HL-60/S4 (cell line): ENCODE data around the gene RMDN2.
"Not testable (repeated sequence)": the region's sequence is repeated elsewhere in the genome, so short reads cannot be mapped to it uniquely, and the experiment has no call there.

Source experiments
- in situ Hi-C: fragments of 300-500 bp; cut with MboI; formaldehyde crosslinking; loops from 2 replicates; pipeline ENCODE4 v1.14.3; 2022; ENCODE audit warnings: low sequenced_read_pairs

RMDN2 gene

DNA sequence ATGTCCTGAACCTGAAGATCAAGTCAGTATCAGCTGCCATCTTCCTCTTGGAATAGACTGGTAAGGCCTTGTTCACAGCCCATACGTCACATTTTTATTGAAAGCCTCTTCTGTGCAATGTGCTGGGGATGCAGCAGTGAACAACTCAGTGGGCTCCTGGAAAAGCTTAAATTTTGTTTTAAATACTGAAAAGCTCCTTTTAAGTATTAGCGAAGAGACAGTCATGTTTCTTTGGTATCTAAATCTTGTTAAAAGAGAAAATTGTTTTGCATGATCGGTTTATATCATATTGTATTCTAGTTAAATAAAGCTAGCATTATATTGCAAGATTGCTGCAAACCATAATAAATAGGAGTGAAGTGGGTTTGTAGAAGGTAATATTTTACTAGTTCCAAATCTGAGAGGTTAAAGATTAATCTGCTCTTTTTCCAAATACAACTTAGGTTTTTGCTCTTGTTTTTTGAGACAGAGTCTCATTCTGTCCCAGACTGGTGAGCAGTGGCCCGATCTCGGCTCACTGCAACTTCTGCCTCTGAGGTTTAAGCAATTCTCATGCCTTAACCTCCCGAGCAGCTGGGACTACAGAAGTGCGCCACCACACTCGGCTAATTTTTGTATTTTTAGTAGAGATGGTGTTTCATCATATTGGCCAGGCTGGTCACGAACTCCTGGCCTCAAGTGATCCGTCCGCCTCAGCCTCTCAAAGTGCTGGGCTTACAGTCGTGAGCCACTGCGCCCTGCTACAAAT is 1.6 kb upstream of the RMDN2 start:
- in situ Hi-C loops: no loop called here

DNA sequence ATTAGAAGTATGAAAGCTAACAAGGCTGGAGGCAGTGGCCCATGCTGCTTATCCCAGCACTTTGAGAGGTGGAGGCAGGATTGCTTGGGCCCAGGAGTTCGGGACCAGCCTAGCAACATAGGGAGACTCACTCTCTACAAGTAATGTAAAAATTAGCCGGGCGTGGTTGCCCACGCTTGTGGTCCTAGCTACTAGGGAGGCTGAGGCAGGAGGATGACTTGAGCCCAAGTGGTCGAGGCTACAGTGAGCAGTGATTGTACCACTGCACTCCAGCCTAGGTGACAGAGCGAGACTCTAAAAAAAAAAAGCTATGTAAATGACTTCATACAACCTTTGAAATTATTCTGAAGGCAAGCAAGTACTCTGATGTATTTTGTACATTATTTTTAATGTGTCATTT is 1.5 kb downstream of the RMDN2 start:
- in situ Hi-C loops: no loop called here

DNA sequence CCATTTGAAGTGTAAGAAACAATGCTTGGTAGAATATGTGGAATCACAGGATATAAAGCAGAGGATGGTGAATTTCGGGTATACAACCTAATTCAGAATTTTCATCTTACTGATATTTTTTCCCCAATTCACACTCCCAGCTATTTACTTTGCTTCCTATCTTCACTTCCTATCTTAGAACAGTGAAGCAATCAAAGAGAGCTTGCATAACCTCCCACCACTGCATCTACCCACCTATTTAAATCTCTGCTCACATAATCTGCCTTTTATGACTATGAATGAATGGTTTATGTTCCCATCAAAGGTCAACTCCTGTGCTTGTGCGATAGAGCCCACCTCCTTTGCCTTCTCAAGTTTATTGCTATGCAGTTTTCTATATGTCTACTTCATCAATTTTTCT is 3.3 kb downstream of the RMDN2 start:
- in situ Hi-C loops: no loop called here

DNA sequence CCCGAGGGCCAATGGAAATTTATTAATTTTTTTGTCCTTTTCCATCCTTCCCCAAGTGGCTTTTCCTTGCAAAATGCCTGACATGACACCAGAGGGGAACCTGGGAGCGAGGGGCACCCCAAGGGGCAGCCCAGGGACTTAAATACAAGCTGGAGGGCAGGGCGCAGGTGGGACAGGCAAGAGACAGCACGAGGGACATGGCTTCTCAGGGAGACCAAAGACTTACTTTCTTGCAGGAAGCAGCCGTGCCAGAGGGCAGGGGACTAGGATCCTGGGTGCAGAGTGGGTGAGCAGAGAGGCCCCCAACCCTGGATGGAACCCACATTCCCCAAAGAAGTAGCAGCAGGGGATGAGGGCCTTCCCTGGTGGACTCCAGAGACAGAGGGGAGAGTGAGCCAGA is 5.3 kb downstream of the RMDN2 start:
- in situ Hi-C loops: not testable (repeated sequence)

DNA sequence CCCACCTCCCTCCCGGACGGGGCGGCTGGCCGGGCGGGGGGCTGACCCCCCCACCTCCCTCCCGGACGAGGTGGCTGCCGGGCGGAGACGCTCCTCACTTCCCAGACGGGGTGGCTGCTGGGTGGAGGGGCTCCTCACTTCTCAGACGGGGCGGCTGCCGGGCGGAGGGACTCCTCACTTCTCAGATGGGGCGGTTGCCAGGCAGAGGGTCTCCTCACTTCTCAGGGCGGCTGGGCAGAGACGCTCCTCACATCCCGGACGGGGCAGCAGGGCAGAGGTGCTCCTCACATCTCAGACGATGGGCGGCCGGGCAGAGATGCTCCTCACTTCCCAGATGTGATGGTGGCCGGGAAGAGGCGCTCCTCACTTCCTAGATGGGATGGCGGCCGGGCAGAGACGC is 7.8 kb downstream of the RMDN2 start:
- in situ Hi-C loops: not testable (repeated sequence)

DNA sequence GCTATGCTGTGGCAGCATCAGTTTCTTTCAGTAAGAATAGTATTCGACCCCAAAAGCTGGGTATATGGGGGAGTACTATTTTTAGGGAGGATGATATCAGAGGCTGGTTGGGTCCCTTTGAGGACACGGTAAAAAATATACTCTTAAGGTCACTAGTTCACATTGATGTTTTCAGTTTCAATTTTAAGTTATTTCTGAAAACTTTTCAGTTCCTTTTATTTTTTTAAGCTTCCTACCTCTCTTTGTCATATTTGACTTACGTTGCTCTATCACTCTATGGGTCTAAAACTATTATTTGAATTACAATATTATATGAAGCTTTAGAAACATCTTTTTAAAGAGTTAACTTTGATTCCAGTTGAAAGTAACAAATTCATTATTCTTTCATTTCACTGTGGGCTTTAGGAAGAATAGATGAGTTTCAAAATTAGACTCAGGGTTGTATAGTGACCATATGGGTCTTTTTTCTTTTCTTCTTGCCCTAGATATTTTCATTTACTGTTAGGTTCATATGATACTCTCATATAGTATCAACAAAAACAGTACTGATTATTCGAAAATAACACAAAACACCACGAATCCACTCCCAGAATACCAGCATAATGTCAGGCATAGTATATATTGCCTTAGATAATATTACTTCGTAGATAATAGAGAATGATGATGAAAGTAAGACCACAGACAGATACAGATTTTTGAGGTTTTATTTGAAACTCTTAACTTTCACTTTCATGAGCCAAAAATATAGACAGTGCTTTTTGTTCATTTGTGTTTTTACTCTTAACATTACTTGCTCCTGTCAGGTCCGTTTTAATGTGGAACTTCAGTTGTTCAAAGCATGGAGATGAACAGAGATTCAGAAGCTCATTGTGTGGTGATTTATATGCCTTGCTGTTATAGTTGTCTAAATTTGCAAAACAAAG is 9.8 kb downstream of the RMDN2 start:
- in situ Hi-C loops: no loop called here

DNA sequence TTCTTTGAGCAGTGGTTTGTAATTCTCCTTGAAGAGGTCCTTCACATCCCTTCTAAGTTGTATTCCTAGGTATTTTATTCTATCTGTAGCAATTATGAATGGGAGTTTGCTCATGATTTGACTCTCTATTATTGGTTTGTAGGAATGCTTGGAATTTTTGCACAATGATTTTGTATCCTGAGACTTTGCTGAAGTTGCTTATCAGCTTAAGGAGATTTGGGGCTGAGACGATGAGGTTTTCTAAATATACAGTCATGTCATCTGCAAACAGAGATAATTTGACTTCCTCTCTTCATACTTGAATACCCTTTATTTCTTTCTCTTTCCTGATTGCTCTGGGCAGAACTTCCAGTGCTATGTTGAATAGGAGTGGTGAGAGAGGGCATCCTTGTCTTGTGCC is 12.5 kb downstream of the RMDN2 start:
- in situ Hi-C loops: not testable (repeated sequence)

DNA sequence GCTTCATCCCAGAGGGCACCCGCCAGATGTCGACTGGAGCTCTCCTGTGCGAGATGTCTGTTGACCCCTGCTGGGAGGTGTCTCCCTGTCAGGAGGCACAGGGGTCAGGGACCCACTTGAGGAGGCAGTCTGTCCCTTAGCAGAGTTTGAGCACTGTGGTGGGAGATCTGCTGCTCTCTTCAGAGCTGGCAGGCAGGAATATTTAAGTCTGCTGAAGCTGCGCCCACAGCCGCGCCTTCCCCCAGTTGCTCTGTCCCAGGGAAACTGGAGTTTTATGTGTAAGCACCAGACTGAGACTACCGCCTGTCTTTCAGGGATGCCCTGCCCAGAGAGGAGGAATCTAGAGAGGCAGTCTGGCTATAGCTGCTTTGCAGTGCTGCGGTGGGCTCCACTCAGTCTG is 16.2 kb downstream of the RMDN2 start:
- in situ Hi-C loops: not testable (repeated sequence)

DNA sequence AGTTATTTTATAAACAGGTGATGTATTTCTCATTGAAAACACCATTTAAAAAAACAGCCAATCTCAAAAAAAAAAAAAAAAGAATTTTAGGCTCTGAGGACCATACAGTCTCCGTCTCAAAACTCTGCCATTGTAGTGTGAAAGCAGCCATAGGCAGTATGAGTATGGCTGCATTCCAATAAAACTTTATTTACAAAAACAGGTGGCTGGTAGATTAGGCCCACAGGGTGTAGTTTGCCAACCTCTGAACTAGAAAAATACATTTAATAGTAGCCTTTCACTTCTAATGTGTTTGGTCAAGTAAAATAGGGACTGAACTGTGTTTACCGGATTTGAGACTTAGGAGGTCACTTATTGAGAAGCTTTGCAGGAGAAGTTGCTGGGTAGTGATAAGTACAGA is 19.2 kb downstream of the RMDN2 start:
- in situ Hi-C loops: no loop called here

DNA sequence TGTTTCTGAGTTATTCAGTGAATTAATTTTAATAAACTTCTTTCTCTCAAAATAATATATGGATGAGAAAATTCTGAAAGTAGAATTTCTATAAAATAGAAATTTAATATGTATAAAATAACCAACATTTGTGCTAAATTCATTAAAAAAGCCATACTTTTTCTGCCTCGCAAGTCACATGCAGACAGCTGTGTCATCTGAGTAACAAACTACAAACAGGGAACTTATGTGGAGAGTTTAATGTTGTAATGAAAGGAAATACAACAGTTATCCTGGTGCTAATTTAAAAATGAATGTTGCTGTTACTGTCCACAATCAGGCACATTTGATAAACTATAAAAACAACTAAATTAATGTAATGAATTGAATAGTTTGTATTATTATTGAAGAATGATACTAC is 22.2 kb downstream of the RMDN2 start:
- in situ Hi-C loops: no loop called here

DNA sequence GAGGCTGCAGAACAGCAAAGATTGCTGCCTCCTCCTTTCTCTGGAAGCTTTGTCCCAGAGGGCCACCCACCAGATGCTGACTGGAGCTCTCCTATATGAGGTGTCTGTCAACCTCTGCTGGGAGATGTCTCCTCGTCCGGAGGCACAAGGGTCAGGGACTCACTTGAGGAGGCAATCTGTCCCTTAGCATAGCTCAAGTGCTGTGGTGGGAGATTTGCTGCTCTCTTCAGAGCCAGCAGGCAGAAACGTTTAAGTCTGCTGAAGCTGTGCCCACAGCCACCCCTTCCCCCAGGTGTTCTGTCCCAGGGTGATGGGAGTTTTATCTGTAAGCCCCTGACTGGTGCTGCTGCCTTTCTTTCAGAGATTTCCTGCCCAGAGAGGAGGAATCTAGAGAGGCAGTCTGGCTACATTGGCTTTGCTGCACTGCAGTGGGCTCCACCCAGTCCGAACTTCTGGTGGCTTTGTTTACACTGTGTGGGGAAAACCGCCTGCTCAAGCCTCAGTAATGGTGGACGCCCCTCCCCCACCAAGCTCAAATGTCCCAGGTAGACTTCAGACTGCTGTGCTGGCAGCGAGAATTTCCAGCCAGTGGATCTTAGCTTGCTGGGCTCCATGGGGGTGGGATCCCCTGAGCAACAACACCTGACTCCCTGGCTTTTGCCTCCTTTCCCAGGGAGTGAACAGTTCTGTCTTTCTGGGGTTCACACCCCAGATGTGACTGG is 37.1 kb downstream of the RMDN2 start:
- in situ Hi-C loops: not testable (repeated sequence)

DNA sequence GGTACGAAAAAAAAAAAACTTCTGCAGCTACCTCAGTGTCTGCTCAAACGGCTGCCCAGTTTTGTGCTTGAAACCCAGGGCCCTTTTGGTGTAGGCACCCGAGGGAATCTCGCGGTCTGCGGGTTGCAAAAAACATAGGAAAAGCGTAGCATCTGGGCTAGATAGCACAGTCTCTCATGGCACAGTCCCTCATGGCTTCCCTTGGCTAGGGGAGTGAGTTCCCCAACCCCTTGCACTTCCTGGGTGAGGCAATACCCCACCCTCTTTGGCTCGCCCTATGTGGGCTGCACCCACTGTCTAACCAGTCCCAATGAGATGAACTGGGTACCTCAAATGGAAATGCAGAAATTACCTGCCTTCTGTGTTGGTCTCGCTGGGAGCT is 37.6 kb downstream of the RMDN2 start:
- in situ Hi-C loops: not testable (repeated sequence)

DNA sequence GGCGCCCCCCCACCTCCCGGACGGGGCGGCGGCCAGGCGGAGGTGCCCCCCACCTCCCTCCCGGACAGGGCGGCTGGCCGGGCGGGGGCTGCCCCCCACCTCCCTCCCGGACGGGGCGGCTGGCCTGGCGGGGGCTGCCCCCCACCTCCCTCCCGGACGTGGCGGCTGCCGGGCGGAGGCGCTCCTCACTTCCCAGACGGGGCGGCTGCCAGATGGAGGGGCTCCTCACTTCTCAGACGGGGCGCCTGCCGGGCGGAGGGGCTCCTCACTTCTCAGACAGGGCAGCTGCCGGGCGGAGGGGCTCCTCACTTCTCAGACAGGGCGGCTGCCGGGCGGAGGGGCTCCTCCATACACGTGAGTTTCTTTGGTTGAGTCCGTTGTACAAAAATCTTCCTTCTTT is 38.8 kb downstream of the RMDN2 start:
- in situ Hi-C loops: not testable (repeated sequence)

DNA sequence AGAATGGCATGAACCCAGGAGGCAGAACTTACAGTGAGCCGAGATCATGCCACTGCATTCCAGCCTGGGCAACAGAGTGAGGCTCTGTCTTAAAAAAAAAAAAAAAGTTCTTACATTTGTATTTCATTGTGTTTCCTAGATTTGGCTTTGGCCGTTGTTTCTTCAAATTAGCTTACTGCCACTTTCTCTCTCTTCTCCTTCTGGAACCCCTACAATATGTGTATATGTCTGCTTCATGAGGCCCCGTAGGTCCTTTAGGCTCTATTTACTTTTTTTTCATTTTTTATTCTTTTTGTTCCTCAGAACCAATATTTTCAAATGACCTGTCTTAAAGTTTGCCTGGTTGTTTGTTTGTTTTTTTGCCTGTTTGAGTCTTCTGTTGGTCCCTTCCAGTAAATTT is 41.2 kb downstream of the RMDN2 start:
- in situ Hi-C loops: no loop called here

DNA sequence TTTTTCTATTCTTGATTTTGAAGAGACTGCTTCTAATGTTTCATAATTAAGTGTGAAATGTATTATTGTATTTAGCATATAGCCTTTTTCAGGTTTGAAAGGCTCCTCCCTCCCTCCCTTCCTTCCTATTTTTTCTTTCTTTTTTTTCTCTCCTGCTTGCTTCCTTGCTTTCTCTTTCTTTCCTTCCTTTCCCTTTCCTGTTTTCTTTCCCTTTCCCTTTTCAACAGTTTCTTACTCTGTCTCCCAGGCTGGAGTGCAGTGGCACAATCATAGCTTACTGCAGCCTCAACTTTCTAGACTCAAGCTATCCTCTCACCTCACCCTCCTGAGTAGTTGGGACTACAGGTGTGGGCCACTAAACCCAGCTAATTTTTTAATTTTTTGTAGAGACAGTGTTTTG is 44.6 kb downstream of the RMDN2 start:
- in situ Hi-C loops: no loop called here

DNA sequence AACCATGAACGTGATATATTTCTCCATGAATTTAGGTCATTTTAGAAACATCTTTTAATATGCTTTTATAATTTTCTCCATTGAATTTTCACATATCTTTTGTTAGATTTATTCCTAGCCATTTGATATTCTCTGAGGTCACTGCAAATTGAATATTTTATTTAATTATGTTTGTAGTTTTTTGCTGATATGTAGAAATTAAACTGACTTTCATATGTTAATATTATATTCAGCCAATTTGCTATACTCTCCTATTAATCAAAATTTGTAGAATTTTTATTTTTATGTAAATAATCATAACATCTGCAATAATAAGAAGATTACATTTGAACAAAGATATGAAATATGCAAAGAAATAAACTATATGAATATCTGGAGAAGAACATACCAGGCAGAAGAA is 46.9 kb downstream of the RMDN2 start:
- in situ Hi-C loops: no loop called here

DNA sequence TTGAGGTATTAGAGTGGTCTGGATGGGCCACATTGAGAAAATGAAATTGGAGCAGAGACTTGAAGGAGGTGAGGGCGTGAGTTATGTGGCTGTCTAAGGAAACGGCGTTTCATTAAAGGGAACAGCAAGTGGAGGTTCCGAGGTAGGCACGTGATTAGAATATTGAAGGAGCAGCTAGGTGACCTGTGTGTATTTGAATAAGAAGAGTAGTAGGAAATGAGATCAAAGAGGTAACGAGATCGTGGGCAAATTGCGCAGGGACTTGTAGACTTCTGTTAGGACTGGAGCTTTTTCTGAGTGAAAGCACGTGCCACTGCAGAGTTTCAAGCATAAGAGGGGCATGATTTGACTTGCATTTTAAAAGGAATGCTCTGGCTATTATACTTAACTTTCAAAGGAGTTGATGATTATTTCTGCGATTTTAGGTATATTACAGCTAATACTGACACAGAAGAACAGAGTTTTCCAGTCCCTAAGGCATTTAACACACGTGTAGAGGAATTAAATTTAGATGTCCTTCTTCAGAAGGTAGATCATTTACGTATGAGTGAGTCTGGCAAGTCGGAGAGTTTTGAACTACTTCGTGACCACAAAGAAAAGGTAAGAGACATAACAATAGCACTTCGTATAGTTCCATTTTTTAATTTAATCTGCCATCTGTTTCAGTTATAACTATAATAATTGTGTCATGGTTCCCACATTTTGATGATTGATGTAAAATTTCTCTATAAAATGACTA is 48.7 kb downstream of the RMDN2 start:
- in situ Hi-C loops: no loop called here

DNA sequence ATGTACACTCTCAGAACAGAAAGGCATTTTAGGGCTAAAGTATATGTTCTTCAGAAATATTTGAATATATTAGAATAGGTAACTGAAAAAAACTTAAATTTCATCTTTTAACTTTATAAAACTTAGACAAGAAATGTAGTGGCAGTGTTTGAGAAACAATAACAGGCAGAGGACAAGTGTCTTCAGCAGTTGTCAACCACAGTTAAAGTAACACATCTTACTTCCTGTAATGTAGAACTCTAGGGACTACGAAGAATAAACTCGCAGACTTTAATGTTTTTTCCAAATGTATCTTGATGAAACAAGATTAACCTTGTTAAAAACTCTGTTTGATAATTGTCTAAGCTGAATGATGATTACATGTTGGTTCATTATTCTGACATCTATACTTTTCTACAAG is 50.7 kb downstream of the RMDN2 start:
- in situ Hi-C loops: loop anchor here (25.0 kb wide), 1 partner anchor 761 kb away; no protein-coding TSS in a partner anchor

DNA sequence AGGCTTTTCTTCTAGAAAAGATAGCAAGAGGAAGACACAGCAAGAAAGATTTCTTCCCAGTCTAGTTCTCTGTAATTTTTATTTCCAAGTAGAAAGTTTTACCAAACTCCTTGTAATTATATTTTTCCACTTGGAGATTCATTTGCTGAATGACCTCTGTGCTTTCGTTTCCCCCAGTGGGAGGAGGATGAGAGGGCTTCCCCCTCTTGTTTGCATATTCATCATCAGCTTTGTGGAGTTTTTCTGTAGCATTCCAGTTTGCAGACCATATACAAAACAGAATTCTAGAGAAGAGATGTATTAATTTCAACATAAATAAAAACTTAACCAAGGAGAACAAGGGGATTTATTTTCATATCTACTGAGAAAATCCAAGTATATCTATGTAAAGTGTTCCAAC is 51.3 kb downstream of the RMDN2 start:
- in situ Hi-C loops: loop anchor here (25.0 kb wide), 1 partner anchor 761 kb away; no protein-coding TSS in a partner anchor

DNA sequence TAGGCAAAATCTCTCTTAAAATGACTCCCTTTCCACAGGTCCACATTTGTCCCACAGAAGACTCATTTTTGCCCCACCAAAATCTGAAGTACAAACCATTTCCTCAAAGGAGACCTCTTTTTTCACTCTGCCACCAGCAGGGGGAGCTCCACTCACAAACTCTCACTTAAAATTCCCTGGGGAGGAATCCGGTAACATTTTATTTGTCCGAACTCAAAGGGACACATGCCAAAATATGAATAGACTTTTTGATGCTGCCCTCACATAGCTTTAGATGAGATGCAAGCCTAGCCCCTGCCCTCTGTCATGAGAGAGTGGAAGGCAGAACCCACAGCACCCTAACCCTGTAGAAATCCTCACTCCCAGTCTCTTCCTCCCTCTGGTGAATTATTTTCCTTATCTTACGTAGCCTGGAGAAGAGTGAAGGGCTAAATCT is 57.1 kb downstream of the RMDN2 start:
- in situ Hi-C loops: loop anchor here (5.0 to 25.0 kb wide), 3 partner anchors 300 to 755 kb away; no protein-coding TSS in a partner anchor

DNA sequence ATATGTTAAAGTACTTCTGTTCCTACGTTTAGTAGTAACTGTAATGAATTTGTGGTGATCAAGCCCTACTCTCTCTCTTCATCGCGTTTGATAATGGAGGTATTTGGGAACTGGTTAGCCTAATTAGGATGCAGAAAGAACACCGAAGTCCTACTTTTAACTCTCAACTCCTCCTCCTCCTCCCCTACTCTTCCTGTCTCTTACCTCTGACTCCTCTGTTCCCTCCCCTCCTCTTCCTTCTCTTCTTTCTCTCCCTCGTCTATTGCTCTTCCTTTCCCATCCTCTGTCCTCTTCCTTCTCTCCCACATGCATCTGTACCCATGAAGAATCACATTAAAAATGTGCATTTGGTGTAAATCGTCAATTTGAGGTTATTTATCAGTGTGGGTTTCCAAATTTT is 57.8 kb downstream of the RMDN2 start:
- in situ Hi-C loops: loop anchor here (5.0 to 25.0 kb wide), 3 partner anchors 299 to 754 kb away; no protein-coding TSS in a partner anchor
